Activated CD8-positive, alpha-beta memory T cell treated with anti-CD3 and anti-CD28 coated beads, Interleukin-2, amount 50 U/mL, for 1 hour (primary cell): ENCODE data around the gene LCP2.

Source experiments
- DNase-seq: peaks from one replicate; pipeline ENCODE4 v3.0.0-alpha.2; 2020; ENCODE audit errors: extremely low read depth

The LCP2 gene

GRCh38 chr5:170315154-170315553 lies 17.6 kb upstream of the LCP2 start:
- DNase-seq: no peak

- DNase-seq: no peak
These were observed 17.0 kb upstream of the LCP2 start for GRCh38 chr5:170314541-170315095.

GRCh38 chr5:170313816-170314215 lies 16.2 kb upstream of the LCP2 start:
- DNase-seq: no peak

GRCh38 chr5:170313344-170313743 lies 15.8 kb upstream of the LCP2 start:
- no peak for DNase-seq

GRCh38 chr5:170312666-170313065 lies 15.1 kb upstream of the LCP2 start:
- peak; percentile 51 for DNase-seq

- DNase-seq: no peak
These were observed 14.7 kb upstream of the LCP2 start for GRCh38 chr5:170312301-170312595.

- no peak for DNase-seq
These were observed 14.1 kb upstream of the LCP2 start for GRCh38 chr5:170311511-170312300.

- no peak for DNase-seq
These were observed 12.8 kb upstream of the LCP2 start for GRCh38 chr5:170310256-170310926.

GRCh38 chr5:170308686-170309085 lies 11.1 kb upstream of the LCP2 start:
- DNase-seq: no peak

- no peak for DNase-seq
These were observed 10.2 kb upstream of the LCP2 start for GRCh38 chr5:170307575-170308465.

- no peak for DNase-seq
These were observed 8.8 kb upstream of the LCP2 start for GRCh38 chr5:170306381-170306831.

- DNase-seq: no peak
These were observed 8.1 kb upstream of the LCP2 start for GRCh38 chr5:170305646-170306025.

- no peak for DNase-seq
These were observed 7.6 kb upstream of the LCP2 start for GRCh38 chr5:170305016-170305645.

- DNase-seq: no peak
These were observed 6.0 kb upstream of the LCP2 start for GRCh38 chr5:170303549-170303948.

- peak; percentile 49 for DNase-seq
These were observed 5.3 kb upstream of the LCP2 start for GRCh38 chr5:170302653-170303501.

GRCh38 chr5:170301981-170302652 lies 4.5 kb upstream of the LCP2 start:
- DNase-seq: no peak

GRCh38 chr5:170301149-170301548 lies 3.6 kb upstream of the LCP2 start:
- no peak for DNase-seq

GRCh38 chr5:170300361-170301013 lies 2.9 kb upstream of the LCP2 start:
- no peak for DNase-seq

GRCh38 chr5:170296935-170297588 lies 515 bp downstream of the LCP2 start:
- no peak for DNase-seq
